22Rv1 (cell line): ENCODE measurements around the gene DNAJC4.

Experiments used
- CTCF ChIP-seq: fragments of 450-650 bp; IDR thresholded peaks from 2 replicates; pipeline ENCODE4 v1.5.1; 2017; ENCODE audit warnings: mild to moderate bottlenecking
- ZFX ChIP-seq: fragments of 450-650 bp; IDR thresholded peaks from 2 replicates; pipeline ENCODE4 v1.6.1; 2017; ENCODE audit warnings: antibody characterized with exemption, borderline replicate concordance

- no peak for TF ChIP-seq CTCF
- TF ChIP-seq ZFX = no peak
Observed at GRCh38 chr11:64265176-64266160, 35.1 kb downstream of the DNAJC4 start.
